ENCODE measurements around the gene SP6. TPM values are rescaled to one million over a fixed set of nuclear protein-coding genes. Genes with fewer than 3 reads are reported as not detected.

The SP6 gene
- total RNA-seq, 4 donors from 2014 or later, result 0.56 to 5.9 (median 0.96) TPM

- peak; percentile 92 to 93 for DNase-seq
- Histone ChIP-seq H3K4me3 (replicated peaks in 1 of 3) (peak within 1 kb of the TSS; percentile 36 to 83 (median 77)), H3K36me3 (peaks cover 14 to 21% of the 10 kb centered on the region in 2 donors), H3K4me1 (peaks cover 11 to 16% of the 10 kb centered on the region in 2 donors), H3K9me3 (no peaks in the 10 kb centered on the region), H3K27me3 (no peaks in the 10 kb centered on the region), H3K27ac (peak within 1 kb of the TSS in 1 of 3 donors; percentile 57)
- WGBS, 2 donors, result 0 to 1% methylated on average over 36 to 42 of the region's 42 CpGs
- TF ChIP-seq CTCF (IDR thresholded peaks at IDR 0.05) (peak in 1 of 6 experiments; percentile 26), POLR2A (IDR thresholded peaks at IDR 0.05) (peak in 1 of 2 donors; percentile 77)
- intact Hi-C loops (cut with DNase I), result no loop called here
These were observed 19.7 kb downstream of the SP6 start, which contains the start of the genes LRRC46 and MRPL10 for GRCh38 chr17:47831003-47831933. LRRC46 (plus strand) TSS chr17:47831670; CDS start chr17:47831990, 320 bp downstream. MRPL10 (minus strand) TSS chr17:47831541; CDS start chr17:47831511, 30 bp downstream.

- TF ChIP-seq POLR2A (IDR thresholded peaks at IDR 0.05) (no peak), CTCF (IDR thresholded peaks at IDR 0.05) (no peak)
- H3K4me3 ChIP-seq (replicated peaks in 1 of 3), result peak overlapping the region; percentile 36 to 83 (median 77)
- intact Hi-C loops (cut with DNase I), result no loop called here
- DNase-seq, result no peak
- H3K4me1 ChIP-seq, result peaks cover 11 to 16% of the 10 kb centered on the region in 2 donors
- H3K9me3 ChIP-seq, result no peaks in the 10 kb centered on the region
- WGBS, 2 donors, result 77 to 78% methylated on average over 18 of the region's 18 CpGs
- H3K36me3 ChIP-seq, result peaks cover 20% of the 10 kb centered on the region in 2 donors
- H3K27me3 ChIP-seq, result no peaks in the 10 kb centered on the region
- no peak overlapping the region for H3K27ac ChIP-seq
These were observed 20.5 kb downstream of the SP6 start for GRCh38 chr17:47830396-47831002.

GRCh38 chr17:47829870-47830269 lies 21.1 kb downstream of the SP6 start:
- Histone ChIP-seq H3K4me1 (peaks cover 11 to 16% of the 10 kb centered on the region in 2 donors), H3K4me3 (replicated peaks in 1 of 3) (no peak overlapping the region), H3K36me3 (peaks cover 24 to 25% of the 10 kb centered on the region in 2 donors), H3K27me3 (no peaks in the 10 kb centered on the region), H3K9me3 (no peaks in the 10 kb centered on the region), H3K27ac (no peak overlapping the region)
- 87 to 89% methylated on average over 3 of the region's 3 CpGs for WGBS, 2 donors
- TF ChIP-seq CTCF (IDR thresholded peaks at IDR 0.05), result no peak
- no peak for TF ChIP-seq POLR2A (IDR thresholded peaks at IDR 0.05)
- no peak for DNase-seq
- intact Hi-C loops (cut with DNase I), result no loop called here

- Histone ChIP-seq H3K27me3 (no peaks in the 10 kb centered on the region), H3K27ac (no peak overlapping the region), H3K4me3 (replicated peaks in 1 of 3) (no peak overlapping the region), H3K36me3 (peaks cover 39 to 41% of the 10 kb centered on the region in 2 donors), H3K4me1 (peaks cover 7 to 20% of the 10 kb centered on the region in 2 donors), H3K9me3 (no peaks in the 10 kb centered on the region)
- WGBS, 2 donors, result 87 to 98% methylated on average over 3 to 4 of the region's 4 CpGs
- no peak for TF ChIP-seq POLR2A (IDR thresholded peaks at IDR 0.05)
- TF ChIP-seq CTCF (IDR thresholded peaks at IDR 0.05), result no peak
- DNase-seq, result no peak
- intact Hi-C loops (cut with DNase I), result no loop called here
These were observed 27.4 kb downstream of the SP6 start for GRCh38 chr17:47823519-47823918.

All from thyroid gland (tissue), 4 donors.